ENCODE measurements around the gene SLC23A3. TPM values are rescaled to one million over a fixed set of nuclear protein-coding genes. Genes with fewer than 3 reads are reported as not detected.

SLC23A3 gene
- total and polyA plus RNA-seq, 10 of the 15 experiments (the other 5 are each of a cell fraction or from before 2014, with no cell fraction given), result 0.07 to 1.0 (median 0.40) TPM; not detected in 1

DNA sequence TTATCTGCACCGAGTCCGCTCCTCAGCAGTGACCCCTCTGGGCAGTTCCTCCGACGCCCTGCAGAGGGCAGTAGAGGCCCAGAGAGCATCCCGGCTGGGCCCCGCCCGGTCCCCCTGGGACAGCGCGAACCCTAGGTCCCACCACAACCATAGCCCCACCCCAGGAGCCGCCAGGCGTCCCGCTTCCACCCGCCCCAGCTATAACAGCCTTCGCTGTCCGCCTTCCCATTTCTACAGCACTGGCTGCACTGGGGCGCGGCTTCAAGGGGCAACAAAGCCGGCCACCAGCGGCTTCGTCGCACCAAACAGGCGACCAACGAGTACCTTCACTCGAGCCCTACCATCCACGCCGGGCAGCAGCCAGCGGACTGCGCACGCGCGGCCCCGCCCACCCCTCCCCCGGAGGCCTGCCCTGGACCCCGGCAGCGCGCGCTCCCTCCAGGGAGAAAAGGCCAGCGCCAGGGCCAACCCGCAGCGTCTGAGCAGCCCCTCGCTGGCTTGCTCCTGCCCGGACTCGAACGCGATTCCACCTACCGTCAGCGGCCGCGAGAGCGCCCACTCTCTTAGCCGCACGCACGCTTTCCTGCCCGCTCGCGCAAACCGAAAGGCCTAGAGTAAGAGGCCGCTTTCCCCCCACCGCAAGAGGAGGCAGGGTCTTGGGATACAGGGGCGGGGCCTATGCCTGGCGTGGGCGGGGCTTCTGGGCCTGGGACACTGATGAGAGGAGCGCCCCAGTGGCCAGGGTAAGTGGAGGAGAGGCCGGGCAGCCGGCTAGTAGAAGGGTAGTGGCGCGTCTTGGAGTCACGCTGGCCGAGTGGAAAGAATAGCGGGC, 9.4 kb downstream of the SLC23A3 start, which contains the start of gene NHEJ1 (continued):
- no peak for TF ChIP-seq HDAC2 (IDR thresholded peaks at IDR 0.05)
- no peak for TF ChIP-seq SPI1 (IDR thresholded peaks at IDR 0.05; ENCODE audit: borderline replicate concordance, insufficient read depth, low read depth, low read length)
- 0 out of 2 replicates have a peak, but pooled peaks have one; percentile 6 for TF ChIP-seq MEF2A (IDR thresholded peaks at IDR 0.05; ENCODE audit: insufficient read depth, low read depth, low read length)
- no peak for TF ChIP-seq GABPA (IDR thresholded peaks at IDR 0.05; ENCODE audit: low read depth)
- TF ChIP-seq IKZF2 (IDR thresholded peaks at IDR 0.05), result peak; percentile 39 to 67; a peak in 3 of 4 replicates
- TF ChIP-seq EGR1 (IDR thresholded peaks at IDR 0.05; ENCODE audit: borderline replicate concordance in 1 of 2, low read depth in 2 of 2, low read length in 2 of 2), result peak in 1 of 2 experiments; percentile 72; a peak in 1 of 3 replicates
- peak; percentile 46; the same call in 1 of the 2 replicates for TF ChIP-seq CBX5 (IDR thresholded peaks at IDR 0.05; ENCODE audit: low read depth)
- TF ChIP-seq, protein P1, sequence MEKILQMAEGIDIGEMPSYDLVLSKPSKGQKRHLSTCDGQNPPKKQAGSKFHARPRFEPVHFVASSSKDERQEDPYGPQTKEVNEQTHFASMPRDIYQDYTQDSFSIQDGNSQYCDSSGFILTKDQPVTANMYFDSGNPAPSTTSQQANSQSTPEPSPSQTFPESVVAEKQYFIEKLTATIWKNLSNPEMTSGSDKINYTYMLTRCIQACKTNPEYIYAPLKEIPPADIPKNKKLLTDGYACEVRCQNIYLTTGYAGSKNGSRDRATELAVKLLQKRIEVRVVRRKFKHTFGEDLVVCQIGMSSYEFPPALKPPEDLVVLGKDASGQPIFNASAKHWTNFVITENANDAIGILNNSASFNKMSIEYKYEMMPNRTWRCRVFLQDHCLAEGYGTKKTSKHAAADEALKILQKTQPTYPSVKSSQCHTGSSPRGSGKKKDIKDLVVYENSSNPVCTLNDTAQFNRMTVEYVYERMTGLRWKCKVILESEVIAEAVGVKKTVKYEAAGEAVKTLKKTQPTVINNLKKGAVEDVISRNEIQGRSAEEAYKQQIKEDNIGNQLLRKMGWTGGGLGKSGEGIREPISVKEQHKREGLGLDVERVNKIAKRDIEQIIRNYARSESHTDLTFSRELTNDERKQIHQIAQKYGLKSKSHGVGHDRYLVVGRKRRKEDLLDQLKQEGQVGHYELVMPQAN (conservative IDR thresholded peaks at IDR 0.05), result peak; percentile 72
- TF ChIP-seq, protein P2, sequence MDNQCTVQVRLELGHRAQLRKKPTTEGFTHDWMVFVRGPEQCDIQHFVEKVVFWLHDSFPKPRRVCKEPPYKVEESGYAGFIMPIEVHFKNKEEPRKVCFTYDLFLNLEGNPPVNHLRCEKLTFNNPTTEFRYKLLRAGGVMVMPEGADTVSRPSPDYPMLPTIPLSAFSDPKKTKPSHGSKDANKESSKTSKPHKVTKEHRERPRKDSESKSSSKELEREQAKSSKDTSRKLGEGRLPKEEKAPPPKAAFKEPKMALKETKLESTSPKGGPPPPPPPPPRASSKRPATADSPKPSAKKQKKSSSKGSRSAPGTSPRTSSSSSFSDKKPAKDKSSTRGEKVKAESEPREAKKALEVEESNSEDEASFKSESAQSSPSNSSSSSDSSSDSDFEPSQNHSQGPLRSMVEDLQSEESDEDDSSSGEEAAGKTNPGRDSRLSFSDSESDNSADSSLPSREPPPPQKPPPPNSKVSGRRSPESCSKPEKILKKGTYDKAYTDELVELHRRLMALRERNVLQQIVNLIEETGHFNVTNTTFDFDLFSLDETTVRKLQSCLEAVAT (IDR thresholded peaks at IDR 0.05), result 0 out of 2 replicates have a peak, but pooled peaks have one; percentile 38
- peak; percentile 97 for TF ChIP-seq MEF2B (IDR thresholded peaks at IDR 0.05; ENCODE audit: partially characterized antibody, poor library complexity, severe bottlenecking)
- no peak for TF ChIP-seq RCOR1 (conservative IDR thresholded peaks at IDR 0.05; ENCODE audit: low read depth, low read length)
- no peak for TF ChIP-seq SRF (IDR thresholded peaks at IDR 0.05; ENCODE audit: low read depth in 2 of 2, low read length in 2 of 2)
- peak; percentile 80 for TF ChIP-seq SMC3 (IDR thresholded peaks at IDR 0.05; ENCODE audit: borderline replicate concordance, low read length)
- peak; percentile 47 for TF ChIP-seq HCFC1 (IDR thresholded peaks at IDR 0.05; ENCODE audit: low read length)
- TF ChIP-seq, protein P3, sequence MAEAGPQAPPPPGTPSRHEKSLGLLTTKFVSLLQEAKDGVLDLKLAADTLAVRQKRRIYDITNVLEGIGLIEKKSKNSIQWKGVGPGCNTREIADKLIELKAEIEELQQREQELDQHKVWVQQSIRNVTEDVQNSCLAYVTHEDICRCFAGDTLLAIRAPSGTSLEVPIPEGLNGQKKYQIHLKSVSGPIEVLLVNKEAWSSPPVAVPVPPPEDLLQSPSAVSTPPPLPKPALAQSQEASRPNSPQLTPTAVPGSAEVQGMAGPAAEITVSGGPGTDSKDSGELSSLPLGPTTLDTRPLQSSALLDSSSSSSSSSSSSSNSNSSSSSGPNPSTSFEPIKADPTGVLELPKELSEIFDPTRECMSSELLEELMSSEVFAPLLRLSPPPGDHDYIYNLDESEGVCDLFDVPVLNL (IDR thresholded peaks at IDR 0.05; ENCODE audit: low read depth, low read length), result no peak
- TF ChIP-seq ATF7 (IDR thresholded peaks at IDR 0.05; ENCODE audit: low read depth), result no peak
- TF ChIP-seq POU2F2 (IDR thresholded peaks at IDR 0.05; ENCODE audit: borderline replicate concordance, low read depth, low read length), result peak; percentile 52; the same call in 1 of the 3 replicates
- no peak for TF ChIP-seq NFYA (IDR thresholded peaks at IDR 0.05; ENCODE audit: borderline replicate concordance, low read depth, low read length)
- TF ChIP-seq, protein P4, sequence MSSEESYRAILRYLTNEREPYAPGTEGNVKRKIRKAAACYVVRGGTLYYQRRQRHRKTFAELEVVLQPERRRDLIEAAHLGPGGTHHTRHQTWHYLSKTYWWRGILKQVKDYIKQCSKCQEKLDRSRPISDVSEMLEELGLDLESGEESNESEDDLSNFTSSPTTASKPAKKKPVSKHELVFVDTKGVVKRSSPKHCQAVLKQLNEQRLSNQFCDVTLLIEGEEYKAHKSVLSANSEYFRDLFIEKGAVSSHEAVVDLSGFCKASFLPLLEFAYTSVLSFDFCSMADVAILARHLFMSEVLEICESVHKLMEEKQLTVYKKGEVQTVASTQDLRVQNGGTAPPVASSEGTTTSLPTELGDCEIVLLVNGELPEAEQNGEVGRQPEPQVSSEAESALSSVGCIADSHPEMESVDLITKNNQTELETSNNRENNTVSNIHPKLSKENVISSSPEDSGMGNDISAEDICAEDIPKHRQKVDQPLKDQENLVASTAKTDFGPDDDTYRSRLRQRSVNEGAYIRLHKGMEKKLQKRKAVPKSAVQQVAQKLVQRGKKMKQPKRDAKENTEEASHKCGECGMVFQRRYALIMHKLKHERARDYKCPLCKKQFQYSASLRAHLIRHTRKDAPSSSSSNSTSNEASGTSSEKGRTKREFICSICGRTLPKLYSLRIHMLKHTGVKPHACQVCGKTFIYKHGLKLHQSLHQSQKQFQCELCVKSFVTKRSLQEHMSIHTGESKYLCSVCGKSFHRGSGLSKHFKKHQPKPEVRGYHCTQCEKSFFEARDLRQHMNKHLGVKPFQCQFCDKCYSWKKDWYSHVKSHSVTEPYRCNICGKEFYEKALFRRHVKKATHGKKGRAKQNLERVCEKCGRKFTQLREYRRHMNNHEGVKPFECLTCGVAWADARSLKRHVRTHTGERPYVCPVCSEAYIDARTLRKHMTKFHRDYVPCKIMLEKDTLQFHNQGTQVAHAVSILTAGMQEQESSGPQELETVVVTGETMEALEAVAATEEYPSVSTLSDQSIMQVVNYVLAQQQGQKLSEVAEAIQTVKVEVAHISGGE (CRISPR knock-in tag; IDR thresholded peaks at IDR 0.05), result no peak
- TF ChIP-seq TARDBP (IDR thresholded peaks at IDR 0.05; ENCODE audit: borderline replicate concordance), result no peak
- TF ChIP-seq BMI1 (IDR thresholded peaks at IDR 0.05; ENCODE audit: borderline replicate concordance), result no peak
- TF ChIP-seq SREBF2 (IDR thresholded peaks at IDR 0.05; ENCODE audit: low read length), result no peak
